Lower lobe of right lung (tissue), 2 donors: ENCODE results near the gene AKAP1. TPM values are rescaled to one million over a fixed set of nuclear protein-coding genes. Genes with fewer than 3 reads are reported as not detected.

Source experiments
- ATAC-seq, 2 donors: fragments of 200-7000 bp; cut with Tn5 transposase; one replicate each; pipeline ENCODE4 v1.9.1; 2020 to 2022; ENCODE audit warnings: mild to moderate bottlenecking in 2 of 2, moderate library complexity in 2 of 2
- DNase-seq: peaks from one replicate; pipeline ENCODE4 v3.0.0-alpha.2; 2020
- H3K27ac ChIP-seq: fragments of 200-600 bp; one replicate; pipeline ENCODE4 v1.8.0; 2022
- H3K27me3 ChIP-seq: fragments of 200-600 bp; one replicate; pipeline ENCODE4 v1.8.0; 2022; ENCODE audit warnings: low read depth
- H3K36me3 ChIP-seq: fragments of 200-600 bp; one replicate; pipeline ENCODE4 v1.8.0; 2022; ENCODE audit warnings: mild to moderate bottlenecking
- H3K4me1 ChIP-seq: fragments of 200-600 bp; one replicate; pipeline ENCODE4 v1.8.0; 2022
- H3K4me3 ChIP-seq: fragments of 200-600 bp; one replicate; pipeline ENCODE4 v1.8.0; 2022; ENCODE audit warnings: mild to moderate bottlenecking
- H3K9me3 ChIP-seq: fragments of 200-600 bp; one replicate; pipeline ENCODE4 v1.8.0; 2022
- CTCF ChIP-seq: fragments of 200-600 bp; IDR thresholded peaks from one replicate; pipeline ENCODE4 v1.8.0; 2022; ENCODE audit warnings: antibody characterized with exemption, mild to moderate bottlenecking
- intact Hi-C: fragments of 100-400 bp; cut with DNase I; formaldehyde crosslinking; loops from one replicate; pipeline ENCODE4 v1.11.0; 2022
- total RNA-seq: library from RNA; stranded (reverse); fragmentation: NEBNext Ultra II Directional; extraction: Animal tissue kit (Norgen Biotek cat#: 25700); gene quantifications from one replicate; pipeline ENCODE4 v1.2.1, GENCODE V29; 2021
- donor health status: DM: no; HTN: yes; CAD: no; lungs with severe emphysema.

Gene AKAP1
- total RNA-seq, 1 donor from 2014 or later = 54.5 TPM

GRCh38 chr17:57068707-57069106 is 16.3 kb upstream of the AKAP1 start:
- no peaks in the 10 kb centered on the region for H3K9me3 ChIP-seq
- H3K4me3 ChIP-seq = no peak overlapping the region
- H3K27me3 ChIP-seq = no peaks in the 10 kb centered on the region
- H3K36me3 ChIP-seq = no peaks in the 10 kb centered on the region
- no peak overlapping the region for H3K27ac ChIP-seq
- ATAC-seq (no peak), DNase-seq (no peak)
- TF ChIP-seq CTCF = no peak
- no peaks in the 10 kb centered on the region for H3K4me1 ChIP-seq
- intact Hi-C loops = no loop called here

GRCh38 chr17:57071991-57072944 is 12.8 kb upstream of the AKAP1 start:
- Histone ChIP-seq H3K9me3 (no peaks in the 10 kb centered on the region), H3K4me3 (no peak overlapping the region), H3K4me1 (no peaks in the 10 kb centered on the region), H3K27me3 (no peaks in the 10 kb centered on the region), H3K36me3 (no peaks in the 10 kb centered on the region), H3K27ac (no peak overlapping the region)
- ATAC-seq = no peak
- no peak for TF ChIP-seq CTCF
- intact Hi-C loops = no loop called here
- DNase-seq = no peak

- no peak overlapping the region for H3K27ac ChIP-seq
- no peak for TF ChIP-seq CTCF
- no peaks in the 10 kb centered on the region for H3K27me3 ChIP-seq
- no peaks in the 10 kb centered on the region for H3K9me3 ChIP-seq
- H3K4me3 ChIP-seq = no peak overlapping the region
- no peaks in the 10 kb centered on the region for H3K4me1 ChIP-seq
- DNase-seq = no peak
- no peaks in the 10 kb centered on the region for H3K36me3 ChIP-seq
- no peak for ATAC-seq
- intact Hi-C loops = no loop called here
Observed at GRCh38 chr17:57073626-57074025, 11.4 kb upstream of the AKAP1 start.

GRCh38 chr17:57075193-57075592 is 9.9 kb upstream of the AKAP1 start:
- Histone ChIP-seq H3K4me1 (no peaks in the 10 kb centered on the region), H3K36me3 (no peaks in the 10 kb centered on the region), H3K9me3 (no peaks in the 10 kb centered on the region), H3K27me3 (no peaks in the 10 kb centered on the region), H3K27ac (no peak overlapping the region), H3K4me3 (no peak overlapping the region)
- intact Hi-C loops = no loop called here
- no peak for DNase-seq
- ATAC-seq = no peak
- TF ChIP-seq CTCF = no peak

- intact Hi-C loops = no loop called here
- no peak for ATAC-seq
- Histone ChIP-seq H3K27ac (no peak overlapping the region), H3K27me3 (no peaks in the 10 kb centered on the region), H3K4me1 (no peaks in the 10 kb centered on the region), H3K4me3 (no peak overlapping the region), H3K9me3 (no peaks in the 10 kb centered on the region), H3K36me3 (no peaks in the 10 kb centered on the region)
- TF ChIP-seq CTCF = no peak
- DNase-seq = no peak
Observed at GRCh38 chr17:57075785-57076184, 9.3 kb upstream of the AKAP1 start.
